Astrocyte of the cerebellum (primary cell): ENCODE data around the gene DIO1.

Experiments used
- DNase-seq: peaks from one replicate; pipeline ENCODE4 v3.0.0-alpha.2; 2011; ENCODE audit warnings: low read depth
- H3K4me3 ChIP-seq: 2 replicates; pipeline ENCODE4 v1.5.1; 2011; ENCODE audit warnings: mild to moderate bottlenecking, low read depth, low read length, moderate library complexity
- CTCF ChIP-seq: IDR thresholded peaks from 2 replicates; pipeline ENCODE4 v1.5.1; 2012; ENCODE audit warnings: low read length, low read depth, moderate library complexity, mild to moderate bottlenecking; ENCODE audit errors: missing control alignments
- in situ Hi-C: cut with HindIII; loops from 2 replicates; pipeline ENCODE4 v1.10.0; 2017; ENCODE audit warnings: low sequenced_read_pairs

The DIO1 gene

GRCh38 chr1:53945433-53946251 is 51.7 kb downstream of the DIO1 start, which contains the start of gene IFT25:
Gene IFT25 (minus strand): TSS chr1:53945699. CDS start chr1:53940082, 5,617 bp downstream.
- in situ Hi-C loops: no loop called here
- peak; percentile 91 for DNase-seq
- peak within 1 kb of the TSS; percentile 88 for H3K4me3 ChIP-seq
- no peak for TF ChIP-seq CTCF

GRCh38 chr1:53946252-53947171 is 52.5 kb downstream of the DIO1 start, which contains the start of gene LRRC42:
Gene LRRC42 (plus strand): TSS chr1:53946350. CDS start chr1:53952000, 5,650 bp downstream.
- peak; percentile 24 for TF ChIP-seq CTCF
- DNase-seq: no peak
- in situ Hi-C loops: no loop called here
- H3K4me3 ChIP-seq: peak within 1 kb of the TSS; percentile 88

DNA sequence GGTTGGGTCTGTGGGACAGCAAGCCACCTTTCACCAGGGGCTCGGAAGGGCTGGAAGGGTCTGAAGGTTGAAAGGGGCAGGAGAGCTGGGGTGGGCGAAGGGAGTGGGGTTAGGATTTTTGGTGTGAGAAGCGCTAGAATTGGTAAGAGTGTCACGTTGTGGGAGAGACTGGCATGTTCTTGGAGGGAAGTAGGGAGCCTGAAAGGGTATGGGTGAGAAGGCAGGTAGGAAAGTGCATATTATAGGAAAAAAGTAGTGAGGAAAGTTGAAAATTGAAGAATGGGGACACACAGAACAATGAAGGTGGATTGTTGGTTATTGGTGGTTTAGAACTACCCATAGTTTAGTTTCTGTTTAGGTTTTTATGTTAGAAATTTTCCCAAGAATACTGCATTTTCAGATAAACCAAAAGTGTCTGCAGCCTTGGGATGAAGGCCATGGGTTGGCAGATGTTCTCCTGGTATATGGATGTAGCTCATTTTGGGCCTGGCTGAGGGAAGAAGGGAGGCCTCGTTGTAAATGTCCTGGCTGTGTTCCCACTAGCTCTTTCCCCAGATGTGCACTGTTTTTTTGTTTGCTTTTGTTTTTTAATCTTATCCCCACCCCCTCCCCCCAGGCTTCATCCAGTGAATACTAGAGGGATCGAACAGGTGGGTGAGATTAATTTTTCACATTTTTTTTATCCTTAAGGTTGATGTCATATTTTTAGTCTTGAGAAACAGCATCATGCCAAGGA is 53.4 kb downstream of the DIO1 start:
- no peak for DNase-seq
- peak overlapping the region; percentile 88 for H3K4me3 ChIP-seq
- in situ Hi-C loops: no loop called here
- TF ChIP-seq CTCF: no peak

DNA sequence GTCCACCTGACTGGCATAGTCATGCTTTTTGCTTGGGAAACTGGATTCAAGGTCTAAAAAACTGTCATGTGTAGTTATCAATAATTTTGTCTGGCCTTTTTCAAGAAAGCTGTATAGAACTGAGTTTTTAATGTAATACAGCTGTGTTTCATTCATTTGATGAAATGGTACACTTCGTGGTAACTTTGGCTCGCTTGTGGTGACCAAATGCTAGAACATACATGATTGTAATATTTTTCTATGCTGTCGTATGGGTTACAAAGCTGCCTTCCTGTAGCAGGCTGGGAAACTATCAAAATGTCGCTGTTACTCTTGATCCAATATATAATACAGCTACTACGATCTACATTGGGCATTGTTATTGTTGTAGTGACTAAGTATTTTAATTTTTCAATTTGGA is 54.3 kb downstream of the DIO1 start:
- TF ChIP-seq CTCF: no peak
- in situ Hi-C loops: no loop called here
- no peak for DNase-seq
- H3K4me3 ChIP-seq: no peak overlapping the region

DNA sequence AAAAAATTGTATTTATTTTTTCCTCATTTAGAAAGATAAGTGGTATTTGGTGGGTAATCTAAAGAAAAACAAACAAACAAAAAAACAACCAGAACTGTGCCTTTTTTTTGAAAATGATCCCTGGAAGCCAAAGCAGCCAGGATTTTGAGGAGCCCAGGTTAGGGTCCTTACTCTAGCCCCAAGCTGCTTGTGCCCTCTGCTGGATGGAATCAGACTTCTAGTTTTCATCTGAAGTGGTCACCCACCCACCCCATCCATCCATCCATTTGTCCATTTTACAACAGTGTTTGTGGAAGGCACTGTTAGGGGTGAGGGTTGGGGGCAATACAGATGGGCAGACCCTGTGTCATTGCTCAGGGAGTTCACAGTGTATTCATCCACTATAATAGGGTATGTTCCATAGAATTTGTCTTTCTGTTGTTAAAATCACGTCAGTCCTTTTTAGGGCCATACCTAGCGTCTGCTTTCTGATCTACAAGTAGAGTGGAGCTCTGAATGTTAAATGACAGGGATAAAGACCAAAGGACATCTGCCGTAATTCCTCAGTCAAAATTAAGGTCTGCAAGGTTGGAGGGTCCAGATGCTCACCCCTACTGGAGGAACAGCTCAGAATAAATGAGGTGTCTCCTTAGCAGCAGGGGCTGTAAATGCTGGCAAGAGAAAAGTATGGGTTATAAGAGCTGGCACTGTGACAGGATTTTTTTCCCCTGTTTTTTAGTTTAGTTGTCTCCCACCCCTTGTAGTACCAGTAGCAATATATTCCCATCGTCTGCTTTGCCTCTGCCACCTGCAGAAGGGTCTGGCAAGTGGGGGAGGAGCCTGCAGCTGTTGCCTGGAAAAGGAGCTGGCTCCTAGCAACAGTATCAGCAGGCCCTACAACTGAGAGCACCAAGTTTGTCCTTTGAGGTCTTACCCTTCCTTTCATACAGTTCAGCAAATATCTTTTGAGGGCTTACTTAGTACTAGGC is 55.3 kb downstream of the DIO1 start:
- peak; percentile 42 for DNase-seq
- H3K4me3 ChIP-seq: no peak overlapping the region
- in situ Hi-C loops: no loop called here
- peak; percentile 76 for TF ChIP-seq CTCF
